ENCODE results near the gene MIPEP.

GRCh38 chr13:23851106-23851505 is 38.1 kb downstream of the MIPEP start:
- no peak for TF ChIP-seq NFE2L2 (conservative IDR thresholded peaks at IDR 0.05; ENCODE audit: low read length)
- no peak for TF ChIP-seq POLR2A (IDR thresholded peaks at IDR 0.05; ENCODE audit: low read length)
- TF ChIP-seq, protein P1, sequence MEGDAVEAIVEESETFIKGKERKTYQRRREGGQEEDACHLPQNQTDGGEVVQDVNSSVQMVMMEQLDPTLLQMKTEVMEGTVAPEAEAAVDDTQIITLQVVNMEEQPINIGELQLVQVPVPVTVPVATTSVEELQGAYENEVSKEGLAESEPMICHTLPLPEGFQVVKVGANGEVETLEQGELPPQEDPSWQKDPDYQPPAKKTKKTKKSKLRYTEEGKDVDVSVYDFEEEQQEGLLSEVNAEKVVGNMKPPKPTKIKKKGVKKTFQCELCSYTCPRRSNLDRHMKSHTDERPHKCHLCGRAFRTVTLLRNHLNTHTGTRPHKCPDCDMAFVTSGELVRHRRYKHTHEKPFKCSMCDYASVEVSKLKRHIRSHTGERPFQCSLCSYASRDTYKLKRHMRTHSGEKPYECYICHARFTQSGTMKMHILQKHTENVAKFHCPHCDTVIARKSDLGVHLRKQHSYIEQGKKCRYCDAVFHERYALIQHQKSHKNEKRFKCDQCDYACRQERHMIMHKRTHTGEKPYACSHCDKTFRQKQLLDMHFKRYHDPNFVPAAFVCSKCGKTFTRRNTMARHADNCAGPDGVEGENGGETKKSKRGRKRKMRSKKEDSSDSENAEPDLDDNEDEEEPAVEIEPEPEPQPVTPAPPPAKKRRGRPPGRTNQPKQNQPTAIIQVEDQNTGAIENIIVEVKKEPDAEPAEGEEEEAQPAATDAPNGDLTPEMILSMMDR (IDR thresholded peaks at IDR 0.05), result no peak
- no peak for TF ChIP-seq RAD21 (conservative IDR thresholded peaks at IDR 0.05 in 1 of 2, IDR thresholded peaks at IDR 0.05 in 1 of 2)
- no peak for TF ChIP-seq CBX2 (IDR thresholded peaks at IDR 0.05; ENCODE audit: borderline replicate concordance, low read depth)
- no peak for TF ChIP-seq EP300 (IDR thresholded peaks at IDR 0.05)
- TF ChIP-seq NPAS2 (CRISPR knock-in tag; IDR thresholded peaks at IDR 0.05; ENCODE audit: borderline replicate concordance), result no peak
